GM13977 (cell line): ENCODE data around the gene RASIP1.

Source experiments
- DNase-seq: peaks from one replicate; pipeline ENCODE4 v3.0.0; 2012; ENCODE audit warnings: low spot score
- CTCF ChIP-seq: IDR thresholded peaks from 2 replicates; pipeline ENCODE4 v1.5.1; 2012; ENCODE audit warnings: mild to moderate bottlenecking, control low read depth; ENCODE audit not compliant: insufficient read depth; ENCODE audit errors: extremely low read depth, missing control alignments
- in situ Hi-C: fragments of 300-500 bp; cut with MboI; formaldehyde crosslinking; loops from one replicate; pipeline ENCODE4 v1.12.0; 2022; ENCODE audit warnings: low sequenced_read_pairs, low pct_unique_long_range_greater_than_20kb, mixed read lengths, inconsistent platforms; ENCODE audit not compliant: unreplicated experiment

RASIP1 gene

GRCh38 chr19:48755084-48755641, 14.8 kb upstream of the RASIP1 start, which contains the start of gene FGF21:
TSS of gene FGF21 (plus strand) at chr19:48755524. CDS start at chr19:48756237, 713 bp downstream.
- no peak for TF ChIP-seq CTCF
- DNase-seq: no peak
- in situ Hi-C loops: no loop called here

GRCh38 chr19:48752496-48753365, 12.3 kb upstream of the RASIP1 start, which contains the start of gene FUT1:
TSS of gene FUT1 (minus strand) at chr19:48752641. CDS start at chr19:48751281, 1,360 bp downstream.
- in situ Hi-C loops: no loop called here
- no peak for TF ChIP-seq CTCF
- no peak for DNase-seq

GRCh38 chr19:48751845-48752495, 11.6 kb upstream of the RASIP1 start:
- in situ Hi-C loops: no loop called here
- DNase-seq: no peak
- TF ChIP-seq CTCF: no peak

GRCh38 chr19:48750771-48751504, 10.5 kb upstream of the RASIP1 start:
- DNase-seq: no peak

GRCh38 chr19:48750351-48750750, 9.9 kb upstream of the RASIP1 start:
- no peak for TF ChIP-seq CTCF
- in situ Hi-C loops: no loop called here
- no peak for DNase-seq

More at GRCh38 chr19:48750771-48751504, 10.5 kb upstream of the RASIP1 start:
- in situ Hi-C loops: no loop called here
- TF ChIP-seq CTCF: no peak

GRCh38 chr19:48749571-48750198, 9.3 kb upstream of the RASIP1 start:
- DNase-seq: no peak
- no peak for TF ChIP-seq CTCF
- in situ Hi-C loops: no loop called here
